ENCODE data around the gene PDIA3. TPM values are rescaled to one million over a fixed set of nuclear protein-coding genes. Genes with fewer than 3 reads are reported as not detected.
A peak's percentile ranks its signal among the peaks of the same experiment; 100 is the strongest.
"Not testable (repeated sequence)": the region's sequence is repeated elsewhere in the genome, so short reads cannot be mapped to it uniquely, and the experiment has no call there.

Gene PDIA3
- total RNA-seq, 2 donors from 2014 or later, result 168 to 170 TPM

DNA sequence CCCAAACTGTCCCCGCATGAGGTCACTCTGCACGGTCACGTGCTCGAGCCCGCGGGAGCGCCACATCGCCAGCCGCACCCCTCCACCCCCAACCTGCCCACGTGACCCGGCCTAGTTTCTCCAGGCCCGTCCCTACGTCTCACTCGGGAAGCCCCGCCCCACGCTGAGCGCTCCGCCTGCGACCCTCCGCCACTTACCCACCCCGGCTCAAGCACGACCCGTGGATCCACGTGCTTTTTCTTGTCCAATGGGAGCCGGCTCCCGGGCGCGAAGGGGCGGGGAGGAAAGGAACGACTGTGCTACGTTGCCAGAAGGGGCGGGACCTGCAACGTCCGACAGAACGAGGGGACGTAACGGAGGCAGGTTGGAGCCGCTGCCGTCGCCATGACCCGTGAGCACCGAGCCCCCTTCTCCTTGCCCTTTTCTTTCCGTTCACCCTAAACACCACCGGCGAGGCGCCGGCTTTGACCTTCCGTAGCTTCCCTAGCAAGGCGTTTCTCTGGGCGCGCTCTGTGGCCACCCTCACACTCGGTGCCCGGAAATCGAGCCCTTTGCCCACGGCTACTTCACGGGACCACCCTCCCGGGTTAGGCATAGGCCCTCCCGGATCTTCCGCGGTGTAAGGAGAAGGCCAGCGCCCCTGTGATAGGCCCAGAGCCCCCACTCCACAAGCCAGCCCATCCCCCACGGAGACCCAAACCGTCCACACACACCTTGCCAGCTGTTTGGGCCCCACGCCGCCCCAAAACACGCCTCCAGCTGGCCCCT, 45.9 kb downstream of the PDIA3 start, which contains the start of gene SERF2:
TSS of gene SERF2 (plus strand) at position 328 of the 768 bp plus-strand sequence. CDS start at position 385, 57 bp downstream.
- Mint-ChIP-seq H3K4me1 (peaks cover 31% of the 10 kb centered on the region), H3K27me3 (no peaks in the 10 kb centered on the region), H3K36me3 (ENCODE audit: low read depth) (peaks cover 11% of the 10 kb centered on the region), H3K27ac (peak within 1 kb of the TSS; percentile 98), H3K4me3 (peak within 1 kb of the TSS; percentile 96)
- ATAC-seq (peak; percentile 96), DNase-seq (peak; percentile 97 to 99 (median 98))
- no peaks in the 10 kb centered on the region for H3K9me3 ChIP-seq (ENCODE audit: control insufficient read depth, low read length, poor library complexity, severe bottlenecking)

GRCh38 chr15:43792761-43793476, 46.7 kb downstream of the PDIA3 start:
- H3K36me3 Mint-ChIP-seq (ENCODE audit: low read depth), result peaks cover 11% of the 10 kb centered on the region
- H3K4me3 Mint-ChIP-seq, result peak overlapping the region; percentile 96
- H3K9me3 ChIP-seq (ENCODE audit: control insufficient read depth, low read length, poor library complexity, severe bottlenecking), result no peaks in the 10 kb centered on the region
- no peaks in the 10 kb centered on the region for H3K27me3 Mint-ChIP-seq
- ATAC-seq (no peak), DNase-seq (no peak)
- peaks cover 31% of the 10 kb centered on the region for H3K4me1 Mint-ChIP-seq
- peak overlapping the region; percentile 98 for H3K27ac Mint-ChIP-seq

DNA sequence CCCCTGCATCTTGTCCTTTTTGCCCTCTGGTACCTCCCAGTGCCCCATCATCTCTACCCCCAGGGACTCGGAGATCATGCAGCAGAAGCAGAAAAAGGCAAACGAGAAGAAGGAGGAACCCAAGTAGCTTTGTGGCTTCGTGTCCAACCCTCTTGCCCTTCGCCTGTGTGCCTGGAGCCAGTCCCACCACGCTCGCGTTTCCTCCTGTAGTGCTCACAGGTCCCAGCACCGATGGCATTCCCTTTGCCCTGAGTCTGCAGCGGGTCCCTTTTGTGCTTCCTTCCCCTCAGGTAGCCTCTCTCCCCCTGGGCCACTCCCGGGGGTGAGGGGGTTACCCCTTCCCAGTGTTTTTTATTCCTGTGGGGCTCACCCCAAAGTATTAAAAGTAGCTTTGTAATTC, 47.4 kb downstream of the PDIA3 start:
- peaks cover 35% of the 10 kb centered on the region for H3K4me1 Mint-ChIP-seq
- peaks cover 11% of the 10 kb centered on the region for H3K36me3 Mint-ChIP-seq (ENCODE audit: low read depth)
- H3K27ac Mint-ChIP-seq, result peak overlapping the region; percentile 98
- no peak for DNase-seq
- peak overlapping the region; percentile 96 for H3K4me3 Mint-ChIP-seq
- H3K27me3 Mint-ChIP-seq, result no peaks in the 10 kb centered on the region
- ATAC-seq, result no peak
- no peaks in the 10 kb centered on the region for H3K9me3 ChIP-seq (ENCODE audit: control insufficient read depth, low read length, poor library complexity, severe bottlenecking)

DNA sequence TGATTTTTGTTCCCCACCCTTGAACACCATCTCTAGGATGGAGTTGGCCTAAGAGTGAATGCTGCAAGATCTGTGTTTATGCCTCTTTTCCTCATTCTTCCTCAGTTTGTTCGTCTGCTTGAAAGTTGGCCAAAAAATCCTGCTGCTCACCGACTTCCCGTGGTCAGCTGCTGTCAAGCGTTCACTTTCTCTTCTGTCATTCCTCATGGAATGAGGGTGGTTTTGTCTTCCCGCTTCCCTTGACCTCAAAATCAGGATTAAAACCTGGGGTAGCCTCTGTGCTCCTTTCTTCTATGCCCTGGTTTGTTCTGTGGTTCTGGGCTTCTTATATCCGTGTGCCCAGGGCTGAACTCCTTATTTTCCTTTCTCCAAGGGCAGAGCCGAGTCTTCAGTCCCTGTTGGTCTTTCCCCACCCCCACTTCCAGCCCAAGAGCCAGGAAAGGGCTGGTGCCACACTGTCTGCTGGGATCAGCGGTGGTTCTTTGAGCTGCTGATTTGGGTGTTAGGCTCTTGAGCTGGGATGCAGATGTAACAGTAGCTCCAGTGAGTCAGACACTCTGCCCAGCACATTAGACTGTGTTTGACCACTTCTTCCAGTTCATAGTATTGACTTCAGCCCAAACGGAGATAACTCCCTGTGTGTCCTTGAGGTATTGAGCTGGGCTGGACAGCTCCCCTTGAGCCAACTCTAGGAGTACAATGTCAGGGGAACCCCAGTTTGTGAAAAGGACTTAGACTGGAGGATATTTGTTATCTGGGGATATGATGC, 48.2 kb downstream of the PDIA3 start:
- no peaks in the 10 kb centered on the region for H3K9me3 ChIP-seq (ENCODE audit: control insufficient read depth, low read length, poor library complexity, severe bottlenecking)
- peaks cover 9% of the 10 kb centered on the region for H3K36me3 Mint-ChIP-seq (ENCODE audit: low read depth)
- ATAC-seq (no peak), DNase-seq (no peak)
- peaks cover 37% of the 10 kb centered on the region for H3K4me1 Mint-ChIP-seq
- H3K27ac Mint-ChIP-seq, result peak overlapping the region; percentile 98
- H3K27me3 Mint-ChIP-seq, result no peaks in the 10 kb centered on the region
- peak overlapping the region; percentile 96 for H3K4me3 Mint-ChIP-seq

- no peak for DNase-seq
- no peak overlapping the region for H3K4me3 Mint-ChIP-seq
- ATAC-seq, result no peak
- H3K9me3 ChIP-seq (ENCODE audit: control insufficient read depth, low read length, poor library complexity, severe bottlenecking), result no peaks in the 10 kb centered on the region
- H3K4me1 Mint-ChIP-seq, result peaks cover 41% of the 10 kb centered on the region
- H3K27me3 Mint-ChIP-seq, result no peaks in the 10 kb centered on the region
- peaks cover 10% of the 10 kb centered on the region for H3K36me3 Mint-ChIP-seq (ENCODE audit: low read depth)
- H3K27ac Mint-ChIP-seq, result peak overlapping the region; percentile 98
Measured at GRCh38 chr15:43795197-43795596, 49.0 kb downstream of the PDIA3 start.

- DNase-seq, result no peak
- H3K4me1 Mint-ChIP-seq, result peaks cover 47% of the 10 kb centered on the region
- no peak overlapping the region for H3K4me3 Mint-ChIP-seq
- H3K27me3 Mint-ChIP-seq, result no peaks in the 10 kb centered on the region
- ATAC-seq, result no peak
- peaks cover 14% of the 10 kb centered on the region for H3K36me3 Mint-ChIP-seq (ENCODE audit: low read depth)
- peak overlapping the region; percentile 98 for H3K27ac Mint-ChIP-seq
- H3K9me3 ChIP-seq (ENCODE audit: control insufficient read depth, low read length, poor library complexity, severe bottlenecking), result no peaks in the 10 kb centered on the region
Measured at GRCh38 chr15:43795997-43796396, 49.8 kb downstream of the PDIA3 start.

DNA sequence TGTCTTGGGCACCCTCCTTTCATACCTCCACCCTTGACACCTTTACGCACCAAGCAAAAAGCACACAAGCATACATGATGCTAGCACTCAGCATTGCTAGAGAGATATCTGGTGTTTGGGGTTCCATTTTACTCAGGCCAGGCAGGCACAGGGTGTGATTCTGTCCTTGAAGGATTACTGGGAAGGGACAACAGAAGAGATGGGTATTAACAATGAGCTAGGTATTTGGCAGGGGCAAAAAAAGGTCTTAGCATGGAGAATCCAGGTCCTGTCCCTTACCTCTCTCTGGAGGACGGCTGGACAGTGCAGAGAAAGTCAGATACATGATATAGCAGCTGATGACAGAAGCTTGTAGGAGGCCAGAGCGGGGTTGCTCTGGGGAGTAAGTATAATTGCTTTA, 50.3 kb downstream of the PDIA3 start:
- Mint-ChIP-seq H3K27me3 (no peaks in the 10 kb centered on the region), H3K27ac (no peak overlapping the region), H3K4me3 (no peak overlapping the region), H3K4me1 (peaks cover 46% of the 10 kb centered on the region), H3K36me3 (ENCODE audit: low read depth) (peaks cover 14% of the 10 kb centered on the region)
- H3K9me3 ChIP-seq (ENCODE audit: control insufficient read depth, low read length, poor library complexity, severe bottlenecking), result no peaks in the 10 kb centered on the region
- no peak for ATAC-seq
- DNase-seq, result no peak

DNA sequence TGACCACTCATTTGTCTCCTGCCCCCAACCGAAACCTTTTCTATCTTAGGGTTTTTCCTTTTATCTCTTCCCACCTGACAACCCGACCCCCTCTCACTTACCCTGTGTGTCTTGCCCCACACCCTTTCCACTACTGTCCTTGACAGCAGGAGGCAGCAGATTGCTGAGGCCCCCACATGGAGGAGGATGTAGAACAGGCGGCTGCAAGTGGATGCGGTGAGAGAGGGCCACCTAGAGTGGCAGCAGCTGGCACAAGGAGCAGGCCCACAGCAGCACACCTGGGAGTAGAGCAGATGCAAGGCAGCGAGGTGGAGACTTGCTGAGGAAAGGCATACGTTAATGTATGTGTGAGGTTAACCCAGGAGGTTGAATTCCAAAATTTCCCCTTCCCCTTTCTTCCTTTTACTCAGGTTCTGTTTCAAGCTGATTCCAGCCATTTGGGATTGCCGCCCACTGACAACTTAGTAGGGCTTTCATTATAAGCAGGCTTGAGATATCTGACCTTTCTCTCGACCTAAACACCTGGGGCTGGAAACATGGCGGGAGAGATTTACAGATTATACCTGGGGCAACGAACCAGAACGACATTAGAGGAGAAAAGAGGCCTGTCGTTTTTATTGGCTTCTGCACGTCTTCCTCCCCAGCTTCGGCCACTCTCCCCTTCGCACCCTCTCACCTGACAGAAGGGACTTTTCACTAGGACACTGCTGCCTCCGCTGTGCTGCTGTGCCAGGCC, 53.1 kb downstream of the PDIA3 start:
- Mint-ChIP-seq H3K27ac (peak overlapping the region; percentile 95), H3K4me1 (peaks cover 37% of the 10 kb centered on the region), H3K4me3 (no peak overlapping the region), H3K36me3 (ENCODE audit: low read depth) (peaks cover 8% of the 10 kb centered on the region), H3K27me3 (no peaks in the 10 kb centered on the region)
- DNase-seq, result no peak
- no peaks in the 10 kb centered on the region for H3K9me3 ChIP-seq (ENCODE audit: control insufficient read depth, low read length, poor library complexity, severe bottlenecking)
- ATAC-seq, result no peak

DNA sequence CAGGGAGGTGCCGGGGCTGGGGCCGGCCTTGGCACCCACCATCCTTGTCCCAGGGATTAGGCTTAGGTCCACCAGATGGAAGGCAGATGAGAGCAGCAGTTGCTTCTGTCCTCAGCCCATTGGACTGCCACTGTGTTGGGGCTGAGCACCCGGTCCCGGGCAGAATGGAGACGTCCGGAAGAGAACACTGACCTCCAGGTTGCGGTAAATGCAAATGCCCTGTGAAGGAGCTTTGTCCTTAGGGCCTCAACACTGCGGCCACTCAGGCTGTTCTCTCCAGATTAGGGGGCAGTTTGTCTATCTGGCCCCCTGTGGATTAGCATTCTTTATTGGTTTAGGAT, 53.7 kb downstream of the PDIA3 start, which contains the start of gene SERINC4:
TSS of gene SERINC4 (minus strand) at position 276 of the 341 bp plus-strand sequence. CDS start at position 42, 234 bp downstream.
- Mint-ChIP-seq H3K36me3 (ENCODE audit: low read depth) (peaks cover 7% of the 10 kb centered on the region), H3K27me3 (no peaks in the 10 kb centered on the region), H3K4me1 (peaks cover 32% of the 10 kb centered on the region), H3K27ac (peak within 1 kb of the TSS; percentile 95), H3K4me3 (peak within 1 kb of the TSS; percentile 100)
- no peak for DNase-seq
- ATAC-seq, result no peak
- H3K9me3 ChIP-seq (ENCODE audit: control insufficient read depth, low read length, poor library complexity, severe bottlenecking), result no peaks in the 10 kb centered on the region

DNA sequence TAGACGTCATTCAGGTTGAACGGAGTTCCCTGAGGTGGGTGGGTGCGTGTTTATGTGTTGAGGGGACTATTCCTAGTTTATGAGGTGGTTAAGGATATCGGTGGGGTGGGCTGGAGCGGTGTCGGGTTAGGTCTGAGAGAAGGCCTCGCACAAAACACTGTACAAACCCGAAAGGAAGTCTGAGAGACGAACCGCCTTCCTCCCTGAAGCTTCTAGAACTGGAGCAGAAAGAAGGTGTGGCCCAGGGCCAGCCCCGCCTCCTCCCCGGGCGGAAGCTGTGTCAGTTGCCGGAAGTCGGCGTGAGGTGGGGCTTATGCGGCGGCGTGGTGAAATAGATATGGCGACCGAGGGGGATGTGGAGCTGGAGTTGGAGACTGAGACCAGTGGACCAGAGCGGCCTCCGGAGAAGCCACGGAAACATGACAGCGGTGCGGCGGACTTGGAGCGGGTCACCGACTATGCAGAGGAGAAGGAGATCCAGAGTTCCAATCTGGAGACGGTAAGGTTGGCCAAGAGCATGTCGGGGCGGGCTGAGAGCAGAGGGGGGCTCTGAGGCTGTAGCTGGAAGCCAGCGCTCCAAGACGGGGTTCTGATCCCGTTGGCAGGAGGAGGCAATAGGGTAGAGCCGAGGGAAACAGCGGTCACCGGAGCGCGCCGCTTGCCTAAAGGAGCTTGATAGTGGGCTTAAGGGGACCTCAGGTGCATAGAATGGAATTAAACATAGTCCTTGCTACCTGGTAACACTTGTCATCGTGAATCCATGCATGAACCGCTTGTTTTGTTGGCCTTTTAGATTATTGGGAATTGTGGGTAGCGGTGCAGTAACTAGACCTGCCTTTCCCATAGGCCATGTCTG, 54.3 kb downstream of the PDIA3 start, which contains the start of gene HYPK:
TSS of gene HYPK (plus strand) at position 314 of the 856 bp plus-strand sequence. CDS start at position 338, 24 bp downstream.
- ATAC-seq, result peak; percentile 99
- H3K4me1 Mint-ChIP-seq, result peaks cover 28% of the 10 kb centered on the region
- peak; percentile 83 to 86 (median 86) for DNase-seq
- no peaks in the 10 kb centered on the region for H3K27me3 Mint-ChIP-seq
- peak within 1 kb of the TSS; percentile 100 for H3K4me3 Mint-ChIP-seq
- H3K9me3 ChIP-seq (ENCODE audit: control insufficient read depth, low read length, poor library complexity, severe bottlenecking), result no peaks in the 10 kb centered on the region
- H3K36me3 Mint-ChIP-seq (ENCODE audit: low read depth), result peaks cover 7% of the 10 kb centered on the region
- peak within 1 kb of the TSS; percentile 95 for H3K27ac Mint-ChIP-seq

DNA sequence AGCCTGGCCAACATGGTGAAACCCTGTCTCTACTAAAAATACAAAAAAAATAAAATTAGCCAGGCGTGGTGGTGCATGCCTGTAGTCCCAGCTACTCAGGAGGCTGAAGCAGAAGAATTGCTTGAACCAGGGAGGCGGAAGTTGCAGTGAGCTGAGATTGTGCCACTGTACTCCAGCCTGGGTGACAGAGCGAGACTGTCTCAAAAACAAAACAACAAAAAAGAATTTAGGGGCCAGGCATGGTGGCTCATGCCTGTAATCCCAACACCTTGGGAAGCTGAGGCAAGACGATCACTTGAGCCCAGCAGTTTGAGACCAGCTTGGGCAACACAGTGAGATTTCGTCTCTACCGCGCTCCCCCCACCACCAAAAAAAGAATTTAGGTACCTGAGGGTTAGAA, 56.4 kb downstream of the PDIA3 start:
- ATAC-seq; H3K4me3 Mint-ChIP-seq; DNase-seq; H3K9me3 ChIP-seq (ENCODE audit: control insufficient read depth, low read length, poor library complexity, severe bottlenecking); H3K27me3 Mint-ChIP-seq: not testable (repeated sequence)
- peaks cover 23% of the 10 kb centered on the region for H3K4me1 Mint-ChIP-seq
- peak overlapping the region; percentile 67 for H3K27ac Mint-ChIP-seq
- peaks cover 11% of the 10 kb centered on the region for H3K36me3 Mint-ChIP-seq (ENCODE audit: low read depth)
